K562 (cell line): Measurements from ENCODE around the gene ERF. TPM values are rescaled to one million over a fixed set of nuclear protein-coding genes. Genes with fewer than 3 reads are reported as not detected.
A peak's percentile ranks its signal among the peaks of the same experiment; 100 is the strongest.

Experiments
- BMI1 ChIP-seq: fragments of 150-350 bp; IDR thresholded peaks from 2 replicates; pipeline ENCODE4 v1.6.1; 2014; ENCODE audit warnings: low read length
- CBX5 ChIP-seq: IDR thresholded peaks from 2 replicates; pipeline ENCODE4 v1.6.1; 2014; ENCODE audit warnings: low read depth, borderline replicate concordance
- GTF2A2 ChIP-seq: IDR thresholded peaks from 2 replicates; pipeline ENCODE4 v1.6.1; 2016; ENCODE audit warnings: mild to moderate bottlenecking, missing genetic modification characterization, missing compliant biosample characterization
- NCOA4 ChIP-seq: fragments of 450-650 bp; IDR thresholded peaks from 2 replicates; pipeline ENCODE4 v1.6.1; 2018; ENCODE audit warnings: mild to moderate bottlenecking; ENCODE audit not compliant: partially characterized antibody
- NFE2 ChIP-seq: IDR thresholded peaks from 2 replicates; pipeline ENCODE4 v1.6.1; 2014; ENCODE audit warnings: antibody characterized with exemption, low read depth
- NR2C2 ChIP-seq, 2 experiments: fragments of 200-800 bp in 1 of 2; sonication (Bioruptor generic) in 1 of 2; sonication (generic) in 1 of 2; formaldehyde crosslinking in 1 of 2; IDR thresholded peaks; 2 replicates each; pipeline versions ENCODE4 v1.6.1 to v1.8.0; 2016 to 2022; ENCODE audit warnings: mild to moderate bottlenecking in 1 of 2, missing compliant biosample characterization in 1 of 2, missing genetic modification characterization in 1 of 2, missing genetic modification reagents in 1 of 2
- PTBP1 ChIP-seq: fragments of 200-400 bp; formaldehyde crosslinking; IDR thresholded peaks from 2 replicates; pipeline ENCODE4 v1.6.1; 2017; ENCODE audit warnings: low read depth, low read length
- ZNF282 ChIP-seq: sonication (generic); formaldehyde crosslinking; IDR thresholded peaks from 2 replicates; pipeline ENCODE4 v1.8.1; 2023; ENCODE audit warnings: missing genetic modification reagents
- ZNF41 ChIP-seq: fragments of 250-450 bp; sonication (Bioruptor Pico); conservative IDR thresholded peaks from 2 replicates; pipeline ENCODE4 v1.4.0; 2020; ENCODE audit warnings: mild to moderate bottlenecking
- ZNF76 ChIP-seq: fragments of 250-450 bp; sonication (Bioruptor Pico); IDR thresholded peaks from 2 replicates; pipeline ENCODE4 v1.4.0; 2020; ENCODE audit warnings: mild to moderate bottlenecking, moderate library complexity, borderline replicate concordance
- polyA plus RNA-seq, 8 experiments: library from polyadenylated mRNA; depleted of rRNA in 4 of 8; stranded (reverse) in 5 of 8; unstranded in 3 of 8; fragments of >200 nt; fragmentation: Nextera tagmentation in 2 of 8; fragmentation: Illumina TruSeq in 1 of 8; extraction: Ambion mirVana in 2 of 8; extraction: Trizol in 1 of 8; gene quantifications; 2 replicates each; pipeline versions ENCODE4 v1.2.1 to v1.2.3, GENCODE V29; 2011 to 2014; ENCODE audit warnings: inconsistent platforms in 1 of 8, missing spikeins in 1 of 8
- total RNA-seq, 7 experiments: library from RNA; depleted of rRNA in 6 of 7; stranded (reverse); fragments of >200 nt in 6 of 7; fragmentation: Illumina TruSeq in 2 of 7; extraction: Trizol in 2 of 7; gene quantifications; 2 replicates each; pipeline versions ENCODE4 v1.2.1 to v1.2.3, GENCODE V29; 2011 to 2021; ENCODE audit warnings: low replicate concordance in 1 of 7
- TF ChIP-seq, protein P1 (sequence below): fragments of 250-450 bp; sonication (Bioruptor Pico); IDR thresholded peaks from 2 replicates; pipeline ENCODE4 v1.5.0; 2021
- TF ChIP-seq, protein P2 (sequence below): fragments of 450-650 bp; formaldehyde crosslinking; IDR thresholded peaks from 2 replicates; pipeline ENCODE4 v1.4.0; 2020; ENCODE audit warnings: mild to moderate bottlenecking, moderate library complexity
- TF ChIP-seq, protein P3 (sequence below): fragments of 200-600 bp; sonication (generic); IDR thresholded peaks from one replicate; pipeline ENCODE4 v1.6.1; 2012; ENCODE audit warnings: mild to moderate bottlenecking, low read depth, low read length, inconsistent platforms
- TF ChIP-seq, protein P4 (sequence below): fragments of 450-650 bp; IDR thresholded peaks from 2 replicates; pipeline ENCODE4 v1.6.1; 2017; ENCODE audit warnings: mild to moderate bottlenecking, moderate library complexity

ERF gene
- total and polyA plus RNA-seq, 9 of the 15 experiments (the other 6 are each of a cell fraction or from before 2014, with no cell fraction given): 0.03 to 75.4 (median 27.0) TPM

DNA sequence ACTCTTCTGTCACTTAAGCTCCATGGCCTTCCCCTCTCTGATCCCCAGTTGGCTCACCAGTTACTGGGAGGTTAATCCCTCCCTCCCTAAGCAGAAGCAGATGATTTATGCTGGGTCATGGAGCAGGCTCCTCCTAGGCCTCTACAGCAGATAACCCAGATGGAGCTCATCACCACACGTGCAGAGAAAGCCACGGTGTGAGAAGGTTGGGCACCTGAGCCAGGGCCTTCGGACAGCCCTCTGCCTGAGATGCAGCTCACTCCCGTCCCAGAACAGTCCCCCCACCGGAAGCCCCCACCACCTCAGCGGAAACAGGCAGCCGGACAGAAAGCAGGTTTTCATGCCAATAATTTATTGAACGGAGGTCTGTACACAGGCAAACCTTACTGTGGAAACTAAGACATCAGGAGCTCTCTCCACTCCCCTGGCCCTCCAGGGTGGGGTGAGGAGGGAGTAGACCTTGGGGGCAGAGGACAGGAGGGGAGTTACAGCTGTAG, 25.0 kb downstream of the ERF start (continued):
- TF ChIP-seq NR2C2 (CRISPR knock-in tag; IDR thresholded peaks at IDR 0.05) (no peak), NR2C2 (tag; IDR thresholded peaks at IDR 0.05) (peak; percentile 81), NFE2 (peak; percentile 89), ZNF76 (no peak), PTBP1 (no peak), ZNF41 (no peak), CBX5 (no peak), ZNF282 (CRISPR knock-in tag) (no peak), BMI1 (no peak), NCOA4 (no peak), GTF2A2 (tag) (no peak)
- TF ChIP-seq, protein P1, sequence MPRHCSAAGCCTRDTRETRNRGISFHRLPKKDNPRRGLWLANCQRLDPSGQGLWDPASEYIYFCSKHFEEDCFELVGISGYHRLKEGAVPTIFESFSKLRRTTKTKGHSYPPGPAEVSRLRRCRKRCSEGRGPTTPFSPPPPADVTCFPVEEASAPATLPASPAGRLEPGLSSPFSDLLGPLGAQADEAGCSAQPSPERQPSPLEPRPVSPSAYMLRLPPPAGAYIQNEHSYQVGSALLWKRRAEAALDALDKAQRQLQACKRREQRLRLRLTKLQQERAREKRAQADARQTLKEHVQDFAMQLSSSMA (CRISPR knock-in tag): no peak
- TF ChIP-seq, protein P2, sequence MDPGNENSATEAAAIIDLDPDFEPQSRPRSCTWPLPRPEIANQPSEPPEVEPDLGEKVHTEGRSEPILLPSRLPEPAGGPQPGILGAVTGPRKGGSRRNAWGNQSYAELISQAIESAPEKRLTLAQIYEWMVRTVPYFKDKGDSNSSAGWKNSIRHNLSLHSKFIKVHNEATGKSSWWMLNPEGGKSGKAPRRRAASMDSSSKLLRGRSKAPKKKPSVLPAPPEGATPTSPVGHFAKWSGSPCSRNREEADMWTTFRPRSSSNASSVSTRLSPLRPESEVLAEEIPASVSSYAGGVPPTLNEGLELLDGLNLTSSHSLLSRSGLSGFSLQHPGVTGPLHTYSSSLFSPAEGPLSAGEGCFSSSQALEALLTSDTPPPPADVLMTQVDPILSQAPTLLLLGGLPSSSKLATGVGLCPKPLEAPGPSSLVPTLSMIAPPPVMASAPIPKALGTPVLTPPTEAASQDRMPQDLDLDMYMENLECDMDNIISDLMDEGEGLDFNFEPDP (CRISPR knock-in tag): no peak
- TF ChIP-seq, protein P3, sequence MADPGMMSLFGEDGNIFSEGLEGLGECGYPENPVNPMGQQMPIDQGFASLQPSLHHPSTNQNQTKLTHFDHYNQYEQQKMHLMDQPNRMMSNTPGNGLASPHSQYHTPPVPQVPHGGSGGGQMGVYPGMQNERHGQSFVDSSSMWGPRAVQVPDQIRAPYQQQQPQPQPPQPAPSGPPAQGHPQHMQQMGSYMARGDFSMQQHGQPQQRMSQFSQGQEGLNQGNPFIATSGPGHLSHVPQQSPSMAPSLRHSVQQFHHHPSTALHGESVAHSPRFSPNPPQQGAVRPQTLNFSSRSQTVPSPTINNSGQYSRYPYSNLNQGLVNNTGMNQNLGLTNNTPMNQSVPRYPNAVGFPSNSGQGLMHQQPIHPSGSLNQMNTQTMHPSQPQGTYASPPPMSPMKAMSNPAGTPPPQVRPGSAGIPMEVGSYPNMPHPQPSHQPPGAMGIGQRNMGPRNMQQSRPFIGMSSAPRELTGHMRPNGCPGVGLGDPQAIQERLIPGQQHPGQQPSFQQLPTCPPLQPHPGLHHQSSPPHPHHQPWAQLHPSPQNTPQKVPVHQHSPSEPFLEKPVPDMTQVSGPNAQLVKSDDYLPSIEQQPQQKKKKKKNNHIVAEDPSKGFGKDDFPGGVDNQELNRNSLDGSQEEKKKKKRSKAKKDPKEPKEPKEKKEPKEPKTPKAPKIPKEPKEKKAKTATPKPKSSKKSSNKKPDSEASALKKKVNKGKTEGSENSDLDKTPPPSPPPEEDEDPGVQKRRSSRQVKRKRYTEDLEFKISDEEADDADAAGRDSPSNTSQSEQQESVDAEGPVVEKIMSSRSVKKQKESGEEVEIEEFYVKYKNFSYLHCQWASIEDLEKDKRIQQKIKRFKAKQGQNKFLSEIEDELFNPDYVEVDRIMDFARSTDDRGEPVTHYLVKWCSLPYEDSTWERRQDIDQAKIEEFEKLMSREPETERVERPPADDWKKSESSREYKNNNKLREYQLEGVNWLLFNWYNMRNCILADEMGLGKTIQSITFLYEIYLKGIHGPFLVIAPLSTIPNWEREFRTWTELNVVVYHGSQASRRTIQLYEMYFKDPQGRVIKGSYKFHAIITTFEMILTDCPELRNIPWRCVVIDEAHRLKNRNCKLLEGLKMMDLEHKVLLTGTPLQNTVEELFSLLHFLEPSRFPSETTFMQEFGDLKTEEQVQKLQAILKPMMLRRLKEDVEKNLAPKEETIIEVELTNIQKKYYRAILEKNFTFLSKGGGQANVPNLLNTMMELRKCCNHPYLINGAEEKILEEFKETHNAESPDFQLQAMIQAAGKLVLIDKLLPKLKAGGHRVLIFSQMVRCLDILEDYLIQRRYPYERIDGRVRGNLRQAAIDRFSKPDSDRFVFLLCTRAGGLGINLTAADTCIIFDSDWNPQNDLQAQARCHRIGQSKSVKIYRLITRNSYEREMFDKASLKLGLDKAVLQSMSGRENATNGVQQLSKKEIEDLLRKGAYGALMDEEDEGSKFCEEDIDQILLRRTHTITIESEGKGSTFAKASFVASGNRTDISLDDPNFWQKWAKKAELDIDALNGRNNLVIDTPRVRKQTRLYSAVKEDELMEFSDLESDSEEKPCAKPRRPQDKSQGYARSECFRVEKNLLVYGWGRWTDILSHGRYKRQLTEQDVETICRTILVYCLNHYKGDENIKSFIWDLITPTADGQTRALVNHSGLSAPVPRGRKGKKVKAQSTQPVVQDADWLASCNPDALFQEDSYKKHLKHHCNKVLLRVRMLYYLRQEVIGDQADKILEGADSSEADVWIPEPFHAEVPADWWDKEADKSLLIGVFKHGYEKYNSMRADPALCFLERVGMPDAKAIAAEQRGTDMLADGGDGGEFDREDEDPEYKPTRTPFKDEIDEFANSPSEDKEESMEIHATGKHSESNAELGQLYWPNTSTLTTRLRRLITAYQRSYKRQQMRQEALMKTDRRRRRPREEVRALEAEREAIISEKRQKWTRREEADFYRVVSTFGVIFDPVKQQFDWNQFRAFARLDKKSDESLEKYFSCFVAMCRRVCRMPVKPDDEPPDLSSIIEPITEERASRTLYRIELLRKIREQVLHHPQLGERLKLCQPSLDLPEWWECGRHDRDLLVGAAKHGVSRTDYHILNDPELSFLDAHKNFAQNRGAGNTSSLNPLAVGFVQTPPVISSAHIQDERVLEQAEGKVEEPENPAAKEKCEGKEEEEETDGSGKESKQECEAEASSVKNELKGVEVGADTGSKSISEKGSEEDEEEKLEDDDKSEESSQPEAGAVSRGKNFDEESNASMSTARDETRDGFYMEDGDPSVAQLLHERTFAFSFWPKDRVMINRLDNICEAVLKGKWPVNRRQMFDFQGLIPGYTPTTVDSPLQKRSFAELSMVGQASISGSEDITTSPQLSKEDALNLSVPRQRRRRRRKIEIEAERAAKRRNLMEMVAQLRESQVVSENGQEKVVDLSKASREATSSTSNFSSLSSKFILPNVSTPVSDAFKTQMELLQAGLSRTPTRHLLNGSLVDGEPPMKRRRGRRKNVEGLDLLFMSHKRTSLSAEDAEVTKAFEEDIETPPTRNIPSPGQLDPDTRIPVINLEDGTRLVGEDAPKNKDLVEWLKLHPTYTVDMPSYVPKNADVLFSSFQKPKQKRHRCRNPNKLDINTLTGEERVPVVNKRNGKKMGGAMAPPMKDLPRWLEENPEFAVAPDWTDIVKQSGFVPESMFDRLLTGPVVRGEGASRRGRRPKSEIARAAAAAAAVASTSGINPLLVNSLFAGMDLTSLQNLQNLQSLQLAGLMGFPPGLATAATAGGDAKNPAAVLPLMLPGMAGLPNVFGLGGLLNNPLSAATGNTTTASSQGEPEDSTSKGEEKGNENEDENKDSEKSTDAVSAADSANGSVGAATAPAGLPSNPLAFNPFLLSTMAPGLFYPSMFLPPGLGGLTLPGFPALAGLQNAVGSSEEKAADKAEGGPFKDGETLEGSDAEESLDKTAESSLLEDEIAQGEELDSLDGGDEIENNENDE: no peak
- TF ChIP-seq, protein P4, sequence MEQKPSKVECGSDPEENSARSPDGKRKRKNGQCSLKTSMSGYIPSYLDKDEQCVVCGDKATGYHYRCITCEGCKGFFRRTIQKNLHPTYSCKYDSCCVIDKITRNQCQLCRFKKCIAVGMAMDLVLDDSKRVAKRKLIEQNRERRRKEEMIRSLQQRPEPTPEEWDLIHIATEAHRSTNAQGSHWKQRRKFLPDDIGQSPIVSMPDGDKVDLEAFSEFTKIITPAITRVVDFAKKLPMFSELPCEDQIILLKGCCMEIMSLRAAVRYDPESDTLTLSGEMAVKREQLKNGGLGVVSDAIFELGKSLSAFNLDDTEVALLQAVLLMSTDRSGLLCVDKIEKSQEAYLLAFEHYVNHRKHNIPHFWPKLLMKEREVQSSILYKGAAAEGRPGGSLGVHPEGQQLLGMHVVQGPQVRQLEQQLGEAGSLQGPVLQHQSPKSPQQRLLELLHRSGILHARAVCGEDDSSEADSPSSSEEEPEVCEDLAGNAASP: no peak
